Mesendoderm (in vitro differentiated cells): ENCODE measurements around the gene CIT.

Experiments used
- DNase-seq: peaks from one replicate; pipeline ENCODE4 v3.0.0; 2013
- H2AK5ac ChIP-seq: 2 replicates; pipeline ENCODE4 v1.6.1; 2013; ENCODE audit warnings: low read length, inconsistent platforms
- H2BK120ac ChIP-seq: 2 replicates; pipeline ENCODE4 v1.6.1; 2013; ENCODE audit warnings: low read depth, mild to moderate bottlenecking, low read length, moderate library complexity, mixed read lengths
- H2BK15ac ChIP-seq: replicated peaks from 2 replicates; pipeline ENCODE4 v1.6.1; 2013; ENCODE audit warnings: low read depth, mild to moderate bottlenecking, moderate library complexity
- H2BK5ac ChIP-seq: 2 replicates; pipeline ENCODE4 v1.6.1; 2013; ENCODE audit warnings: low read length, inconsistent platforms
- H3K18ac ChIP-seq: 2 replicates; pipeline ENCODE4 v1.6.1; 2013; ENCODE audit warnings: mild to moderate bottlenecking, low read length, mixed read lengths
- H3K23ac ChIP-seq: one replicate; pipeline ENCODE4 v1.6.1; 2013; ENCODE audit warnings: low read length
- H3K27ac ChIP-seq: 2 replicates; pipeline ENCODE4 v1.5.1; 2013; ENCODE audit warnings: low read depth, mild to moderate bottlenecking, inconsistent platforms, low read length, moderate library complexity
- H3K27me3 ChIP-seq: 2 replicates; pipeline ENCODE4 v1.6.1; 2013; ENCODE audit warnings: low read length, control low read depth, mild to moderate bottlenecking, inconsistent platforms; ENCODE audit not compliant: insufficient read depth, poor library complexity
- H3K36me3 ChIP-seq: 2 replicates; pipeline ENCODE4 v1.6.1; 2013; ENCODE audit warnings: low read length, inconsistent platforms; ENCODE audit not compliant: control insufficient read depth, insufficient read depth
- H3K4ac ChIP-seq: one replicate; pipeline ENCODE4 v1.6.1; 2013; ENCODE audit warnings: low read depth, mild to moderate bottlenecking, low read length, moderate library complexity
- H3K4me1 ChIP-seq: 2 replicates; pipeline ENCODE4 v1.6.1; 2013; ENCODE audit warnings: low read depth, low read length, inconsistent platforms; ENCODE audit not compliant: control insufficient read depth
- H3K4me2 ChIP-seq: 2 replicates; pipeline ENCODE4 v1.6.1; 2013; ENCODE audit warnings: low read length
- H3K4me3 ChIP-seq: 2 replicates; pipeline ENCODE4 v1.5.1; 2013; ENCODE audit warnings: mild to moderate bottlenecking, low read length
- H3K56ac ChIP-seq: one replicate; pipeline ENCODE4 v1.6.1; 2013; ENCODE audit warnings: low read length
- H3K79me1 ChIP-seq: 2 replicates; pipeline ENCODE4 v1.6.1; 2013; ENCODE audit warnings: low read length, inconsistent platforms
- H3K79me2 ChIP-seq: 2 replicates; pipeline ENCODE4 v1.6.1; 2013; ENCODE audit warnings: mild to moderate bottlenecking, low read length; ENCODE audit not compliant: control insufficient read depth, insufficient read depth
- H3K9ac ChIP-seq: 2 replicates; pipeline ENCODE4 v1.6.1; 2013; ENCODE audit warnings: low read length, inconsistent platforms
- H4K5ac ChIP-seq: one replicate; pipeline ENCODE4 v1.6.1; 2013; ENCODE audit warnings: low read length
- H4K8ac ChIP-seq: one replicate; pipeline ENCODE4 v1.6.1; 2013; ENCODE audit warnings: low read depth, mild to moderate bottlenecking, control low read depth, low read length, moderate library complexity
- WGBS: extraction: QIAGEN DNeasy Blood & Tissue Kit; methylation state at CpG from one replicate; pipeline ENCODE4 v1.1.7; 2013; ENCODE audit warnings: low lambda C conversion rate, missing lambda C conversion rate; ENCODE audit not compliant: insufficient coverage; ENCODE audit errors: extremely low coverage; 5-methylcytosine and 5-hydroxymethylcytosine counted together

CIT gene

DNA sequence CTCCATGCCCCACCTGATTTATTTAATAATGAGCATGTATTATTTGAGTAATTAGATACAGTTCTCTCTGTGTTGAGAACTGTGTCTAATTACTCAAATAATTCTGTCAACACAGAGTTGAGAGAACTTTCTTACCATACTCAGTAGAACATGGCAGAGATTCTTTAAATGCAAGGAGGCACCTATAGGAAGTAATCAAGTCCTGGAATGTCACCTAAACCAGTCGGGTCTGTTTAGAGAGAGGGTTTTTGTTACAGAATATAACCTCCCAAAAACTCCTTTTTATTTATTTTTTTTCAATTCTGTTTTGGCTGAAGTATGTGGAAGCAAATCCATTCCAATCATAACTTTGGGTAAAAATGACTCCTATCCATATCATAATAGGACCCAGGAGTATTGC lies 37.5 kb upstream of the CIT start:
- Histone ChIP-seq H2BK120ac (no peak overlapping the region), H2BK15ac (no peak overlapping the region), H3K36me3 (no peaks in the 10 kb centered on the region), H3K27me3 (no peaks in the 10 kb centered on the region), H3K9ac (no peak overlapping the region), H4K5ac (no peak overlapping the region), H3K4me1 (no peaks in the 10 kb centered on the region), H3K79me2 (no peaks in the 10 kb centered on the region), H3K56ac (no peak overlapping the region), H3K79me1 (no peaks in the 10 kb centered on the region), H4K8ac (no peak overlapping the region), H3K23ac (no peak overlapping the region), H2AK5ac (no peak overlapping the region), H3K4me2 (no peak overlapping the region), H2BK5ac (no peak overlapping the region), H3K4ac (no peak overlapping the region), H3K27ac (no peak overlapping the region), H3K4me3 (no peak overlapping the region), H3K18ac (no peak overlapping the region)
- peak; percentile 57 for DNase-seq
- no CpG with 5 or more reads among the region's 1 CpG for WGBS

DNA sequence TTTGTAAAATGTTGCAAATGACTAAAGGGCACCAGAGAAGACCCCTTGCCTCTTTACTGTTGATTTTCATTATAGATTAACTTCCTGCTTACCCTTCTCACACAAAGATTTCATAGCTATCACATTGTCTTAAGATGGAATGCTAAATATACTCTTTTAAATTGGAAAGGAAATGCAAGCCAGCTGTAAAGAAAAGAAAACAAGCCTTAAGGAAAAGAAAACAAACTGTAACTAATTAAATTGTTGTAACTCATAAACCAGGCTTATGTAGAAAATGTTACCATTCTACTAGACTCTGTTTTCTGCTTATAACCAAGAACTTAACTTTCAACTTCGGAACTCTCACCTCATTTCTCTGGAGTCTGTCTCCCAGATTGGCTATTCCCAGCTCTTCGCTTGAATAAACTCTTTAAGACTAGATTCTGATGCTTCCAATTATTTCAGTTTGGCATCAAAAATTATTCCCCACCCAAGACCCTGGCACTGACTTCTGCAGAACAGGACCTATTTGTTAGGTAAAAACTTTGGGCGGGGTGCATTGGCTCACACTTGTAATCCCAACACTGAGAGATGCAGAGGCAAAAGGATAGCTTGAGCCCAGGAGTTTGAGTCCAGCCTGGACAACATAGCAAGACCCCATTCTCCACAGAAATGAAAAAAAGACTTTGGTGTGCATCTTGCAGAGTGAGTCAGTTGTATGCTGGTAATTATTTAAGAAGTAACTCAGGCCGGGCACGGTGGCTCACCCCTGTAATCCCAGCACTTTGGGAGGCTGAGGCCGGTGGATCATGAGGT lies 36.6 kb upstream of the CIT start:
- Histone ChIP-seq H3K79me1 (no peaks in the 10 kb centered on the region), H3K9ac (no peak overlapping the region), H3K79me2 (no peaks in the 10 kb centered on the region), H3K56ac (no peak overlapping the region), H2BK5ac (no peak overlapping the region), H3K4me3 (no peak overlapping the region), H3K27ac (no peak overlapping the region), H2BK120ac (no peak overlapping the region), H3K18ac (no peak overlapping the region), H3K27me3 (no peaks in the 10 kb centered on the region), H3K4me2 (no peak overlapping the region), H4K5ac (no peak overlapping the region), H3K36me3 (no peaks in the 10 kb centered on the region), H3K23ac (no peak overlapping the region), H4K8ac (no peak overlapping the region), H3K4me1 (no peaks in the 10 kb centered on the region), H2BK15ac (no peak overlapping the region), H2AK5ac (no peak overlapping the region), H3K4ac (no peak overlapping the region)
- WGBS, result no CpG with 5 or more reads among the region's 6 CpGs
- no peak for DNase-seq

DNA sequence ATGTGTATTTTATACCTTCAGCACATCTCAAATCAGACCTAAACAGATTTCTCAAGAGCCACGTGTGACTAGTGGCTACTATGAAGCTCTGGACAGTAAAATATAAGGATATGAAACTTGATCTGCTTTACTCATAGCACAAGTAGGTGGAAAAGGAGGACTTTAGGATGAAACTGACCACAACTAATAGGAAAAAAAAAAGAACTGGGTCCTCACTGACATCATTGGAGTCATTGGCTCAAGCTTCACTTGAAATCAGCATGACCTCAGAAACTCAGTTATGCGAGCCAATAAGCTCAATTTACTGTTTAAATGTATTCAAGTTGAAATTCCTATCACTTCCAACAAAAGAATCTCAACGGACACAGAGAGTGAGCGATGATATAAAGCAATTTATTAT lies 34.1 kb upstream of the CIT start:
- WGBS, result no CpG with 5 or more reads among the region's 4 CpGs

DNA sequence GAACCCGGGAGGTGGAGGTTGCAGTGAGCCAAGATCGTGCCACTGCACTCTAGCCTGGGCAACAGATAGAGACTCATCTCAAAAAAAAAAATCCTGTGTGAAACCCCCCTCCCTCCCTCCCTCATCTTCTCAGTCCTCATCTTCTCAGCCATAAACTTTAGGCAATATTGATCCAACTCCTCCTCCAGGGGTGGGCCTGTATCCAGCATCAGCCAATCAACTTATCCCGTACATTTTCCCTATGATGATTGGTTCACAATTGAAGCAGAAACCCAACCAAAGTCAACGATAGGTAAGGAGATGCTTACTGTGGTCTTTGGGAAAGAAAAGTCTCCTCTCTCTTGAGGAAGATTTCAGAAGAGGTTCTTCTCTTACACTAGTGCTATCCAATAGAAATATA lies 33.5 kb upstream of the CIT start:
- Histone ChIP-seq H3K18ac (no peak overlapping the region), H2BK120ac (no peak overlapping the region), H3K36me3 (no peaks in the 10 kb centered on the region), H3K9ac (no peak overlapping the region), H3K4me2 (no peak overlapping the region), H3K23ac (no peak overlapping the region), H4K8ac (no peak overlapping the region), H3K4me3 (no peak overlapping the region), H3K79me1 (no peaks in the 10 kb centered on the region), H3K27me3 (no peaks in the 10 kb centered on the region), H3K79me2 (no peaks in the 10 kb centered on the region), H2AK5ac (no peak overlapping the region), H3K4ac (no peak overlapping the region), H2BK15ac (no peak overlapping the region), H3K4me1 (no peaks in the 10 kb centered on the region), H2BK5ac (no peak overlapping the region), H4K5ac (no peak overlapping the region), H3K56ac (no peak overlapping the region), H3K27ac (no peak overlapping the region)
- DNase-seq, result no peak
- WGBS, result no CpG with 5 or more reads among the region's 4 CpGs

More for the DNA sequence above, 34.1 kb upstream of the CIT start:
- Histone ChIP-seq H3K79me2 (no peaks in the 10 kb centered on the region), H3K79me1 (no peaks in the 10 kb centered on the region), H3K27me3 (no peaks in the 10 kb centered on the region), H3K9ac (no peak overlapping the region), H2BK5ac (no peak overlapping the region), H2AK5ac (no peak overlapping the region), H3K4me2 (no peak overlapping the region), H4K8ac (no peak overlapping the region), H3K18ac (no peak overlapping the region), H2BK15ac (no peak overlapping the region), H2BK120ac (no peak overlapping the region), H3K23ac (no peak overlapping the region), H3K56ac (no peak overlapping the region), H3K4me3 (no peak overlapping the region), H3K4ac (no peak overlapping the region), H3K27ac (no peak overlapping the region), H3K36me3 (no peaks in the 10 kb centered on the region), H3K4me1 (no peaks in the 10 kb centered on the region), H4K5ac (no peak overlapping the region)
- no peak for DNase-seq

DNA sequence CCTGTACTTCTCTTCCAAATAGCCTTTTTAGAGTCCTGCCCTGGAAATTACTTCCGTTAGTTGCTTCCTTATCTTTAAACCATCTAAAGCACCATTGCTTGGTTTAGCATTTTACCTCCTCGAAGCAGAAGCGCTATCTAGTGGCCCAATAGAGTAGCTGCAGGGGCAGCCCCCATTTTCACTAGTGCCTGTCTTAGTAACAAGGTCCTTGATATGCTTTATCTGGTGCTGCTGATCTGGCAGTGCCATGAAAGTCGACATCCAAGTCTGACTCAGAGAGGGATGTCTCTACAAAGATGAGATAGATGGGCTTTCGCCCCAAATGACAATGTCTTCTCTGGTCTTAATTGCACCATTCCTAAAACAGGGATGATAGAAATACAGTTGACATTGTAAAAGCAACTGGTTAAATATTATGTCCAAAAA lies 25.0 kb upstream of the CIT start:
- no peak overlapping the region for H4K8ac ChIP-seq
- no peak overlapping the region for H3K4me2 ChIP-seq
- peak; percentile 94 for DNase-seq
- H3K4me3 ChIP-seq, result no peak overlapping the region
- H3K23ac ChIP-seq, result no peak overlapping the region
- no peak overlapping the region for H3K18ac ChIP-seq
- H3K79me2 ChIP-seq, result no peaks in the 10 kb centered on the region
- H3K27me3 ChIP-seq, result no peaks in the 10 kb centered on the region
- no peak overlapping the region for H3K56ac ChIP-seq
- no peak overlapping the region for H2BK15ac ChIP-seq
- H3K4me1 ChIP-seq, result no peaks in the 10 kb centered on the region
- no peak overlapping the region for H3K27ac ChIP-seq
- no peak overlapping the region for H2AK5ac ChIP-seq
- H4K5ac ChIP-seq, result no peak overlapping the region
- no peak overlapping the region for H3K9ac ChIP-seq
- no peak overlapping the region for H3K4ac ChIP-seq
- no peaks in the 10 kb centered on the region for H3K36me3 ChIP-seq
- no peak overlapping the region for H2BK120ac ChIP-seq
- H2BK5ac ChIP-seq, result no peak overlapping the region
- no peaks in the 10 kb centered on the region for H3K79me1 ChIP-seq
- no CpG with 5 or more reads among the region's 5 CpGs for WGBS

DNA sequence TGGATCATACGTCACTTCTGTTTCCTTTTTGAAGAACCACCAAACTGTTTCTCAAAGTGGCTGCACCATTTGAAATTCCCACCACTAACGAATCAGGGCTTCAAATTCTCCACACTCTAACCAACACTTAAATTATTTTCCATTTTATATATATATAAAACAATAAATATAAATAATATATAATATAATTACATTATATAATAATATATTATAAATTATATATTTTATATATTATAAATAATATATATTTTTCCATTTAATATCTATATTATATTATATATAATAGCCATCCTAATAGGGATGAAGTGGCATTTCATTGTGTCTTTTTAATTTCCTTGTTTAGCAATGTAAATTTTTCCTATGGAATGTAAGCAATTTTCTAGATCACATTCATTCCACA lies 24.6 kb upstream of the CIT start:
- Histone ChIP-seq H2BK120ac (no peak overlapping the region), H3K4me1 (no peaks in the 10 kb centered on the region), H3K27ac (no peak overlapping the region), H2BK15ac (no peak overlapping the region), H3K18ac (no peak overlapping the region), H3K56ac (no peak overlapping the region), H4K5ac (no peak overlapping the region), H3K9ac (no peak overlapping the region), H2AK5ac (no peak overlapping the region), H3K36me3 (no peaks in the 10 kb centered on the region), H3K4me3 (no peak overlapping the region), H3K79me2 (no peaks in the 10 kb centered on the region), H3K23ac (no peak overlapping the region), H3K4ac (no peak overlapping the region), H4K8ac (no peak overlapping the region), H2BK5ac (no peak overlapping the region), H3K27me3 (no peaks in the 10 kb centered on the region), H3K4me2 (no peak overlapping the region), H3K79me1 (no peaks in the 10 kb centered on the region)
- WGBS, result 100% methylated on average over 1 of the region's 2 CpGs
- DNase-seq, result no peak
